BE2C (cell line): ENCODE results near the gene AK6.

Experiments used
- DNase-seq: peaks from one replicate; pipeline ENCODE4 v3.0.0-alpha.2; 2020
- H3K27me3 ChIP-seq: fragments of 250-450 bp; sonication (Bioruptor Pico); 2 replicates; pipeline ENCODE4 v1.5.1; 2020; ENCODE audit warnings: mild to moderate bottlenecking
- H3K36me3 ChIP-seq: fragments of 250-450 bp; sonication (Bioruptor Pico); 2 replicates; pipeline ENCODE4 v1.5.1; 2020; ENCODE audit warnings: mild to moderate bottlenecking
- H3K4me1 ChIP-seq: fragments of 250-450 bp; sonication (Bioruptor Pico); 2 replicates; pipeline ENCODE4 v1.5.1; 2020
- H3K4me3 ChIP-seq: 2 replicates; pipeline ENCODE4 v1.5.1; 2011; ENCODE audit warnings: low read depth, low read length
- H3K9me3 ChIP-seq: fragments of 250-450 bp; sonication (Bioruptor Pico); 2 replicates; pipeline ENCODE4 v1.5.1; 2020
- TF ChIP-seq, protein P1 (sequence below): IDR thresholded peaks from 2 replicates; pipeline ENCODE4 v1.5.1; 2012; ENCODE audit warnings: mild to moderate bottlenecking, low read depth, low read length

Gene AK6

DNA sequence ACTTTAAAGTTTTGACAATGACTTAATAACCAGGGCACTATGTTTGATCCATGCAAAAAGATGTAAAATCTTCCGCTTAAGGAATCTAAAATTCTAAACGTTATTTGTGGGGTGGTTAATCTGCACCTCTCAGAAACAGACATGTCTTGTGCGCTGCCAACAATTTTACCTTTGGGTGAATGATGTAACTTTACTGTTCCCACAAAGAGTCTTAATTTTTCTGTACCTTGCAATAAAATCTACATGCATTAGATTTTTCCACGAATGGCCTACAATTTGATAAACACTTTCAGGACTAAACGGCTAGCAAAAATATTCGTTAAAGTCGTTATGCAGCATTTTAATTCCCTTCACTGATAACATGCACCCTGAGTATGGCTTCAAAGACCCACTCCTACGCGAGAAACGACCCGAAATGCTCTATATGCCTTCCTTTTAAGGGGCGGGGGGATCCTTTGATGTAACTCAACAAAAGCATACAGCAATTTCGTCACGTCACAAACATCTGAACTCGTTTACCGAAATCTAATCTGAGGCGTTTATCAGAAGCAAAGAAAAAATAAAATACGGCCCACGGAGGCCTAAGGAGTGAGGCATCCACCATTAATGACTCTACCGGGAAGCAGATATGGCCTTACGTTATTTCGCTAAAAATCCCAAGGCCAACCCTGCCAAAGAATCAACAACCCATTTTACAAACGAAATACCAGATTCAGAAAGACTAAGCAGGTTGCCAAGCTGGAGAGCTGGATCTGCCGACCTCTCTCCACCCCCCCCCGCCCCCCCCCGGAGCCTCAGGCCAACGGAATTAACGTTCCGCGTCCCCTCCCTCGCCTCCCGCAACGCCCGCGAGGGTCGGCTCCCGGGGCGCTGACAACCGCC is 621 bp downstream of the AK6 start:
- Histone ChIP-seq H3K27me3 (no peaks in the 10 kb centered on the region), H3K9me3 (no peaks in the 10 kb centered on the region), H3K36me3 (peaks cover 27% of the 10 kb centered on the region), H3K4me3 (peak overlapping the region; percentile 86), H3K4me1 (peaks cover 2% of the 10 kb centered on the region; the same call in 1 of the 2 replicates)
- no peak for DNase-seq
- TF ChIP-seq, protein P1, sequence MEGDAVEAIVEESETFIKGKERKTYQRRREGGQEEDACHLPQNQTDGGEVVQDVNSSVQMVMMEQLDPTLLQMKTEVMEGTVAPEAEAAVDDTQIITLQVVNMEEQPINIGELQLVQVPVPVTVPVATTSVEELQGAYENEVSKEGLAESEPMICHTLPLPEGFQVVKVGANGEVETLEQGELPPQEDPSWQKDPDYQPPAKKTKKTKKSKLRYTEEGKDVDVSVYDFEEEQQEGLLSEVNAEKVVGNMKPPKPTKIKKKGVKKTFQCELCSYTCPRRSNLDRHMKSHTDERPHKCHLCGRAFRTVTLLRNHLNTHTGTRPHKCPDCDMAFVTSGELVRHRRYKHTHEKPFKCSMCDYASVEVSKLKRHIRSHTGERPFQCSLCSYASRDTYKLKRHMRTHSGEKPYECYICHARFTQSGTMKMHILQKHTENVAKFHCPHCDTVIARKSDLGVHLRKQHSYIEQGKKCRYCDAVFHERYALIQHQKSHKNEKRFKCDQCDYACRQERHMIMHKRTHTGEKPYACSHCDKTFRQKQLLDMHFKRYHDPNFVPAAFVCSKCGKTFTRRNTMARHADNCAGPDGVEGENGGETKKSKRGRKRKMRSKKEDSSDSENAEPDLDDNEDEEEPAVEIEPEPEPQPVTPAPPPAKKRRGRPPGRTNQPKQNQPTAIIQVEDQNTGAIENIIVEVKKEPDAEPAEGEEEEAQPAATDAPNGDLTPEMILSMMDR, result no peak

DNA sequence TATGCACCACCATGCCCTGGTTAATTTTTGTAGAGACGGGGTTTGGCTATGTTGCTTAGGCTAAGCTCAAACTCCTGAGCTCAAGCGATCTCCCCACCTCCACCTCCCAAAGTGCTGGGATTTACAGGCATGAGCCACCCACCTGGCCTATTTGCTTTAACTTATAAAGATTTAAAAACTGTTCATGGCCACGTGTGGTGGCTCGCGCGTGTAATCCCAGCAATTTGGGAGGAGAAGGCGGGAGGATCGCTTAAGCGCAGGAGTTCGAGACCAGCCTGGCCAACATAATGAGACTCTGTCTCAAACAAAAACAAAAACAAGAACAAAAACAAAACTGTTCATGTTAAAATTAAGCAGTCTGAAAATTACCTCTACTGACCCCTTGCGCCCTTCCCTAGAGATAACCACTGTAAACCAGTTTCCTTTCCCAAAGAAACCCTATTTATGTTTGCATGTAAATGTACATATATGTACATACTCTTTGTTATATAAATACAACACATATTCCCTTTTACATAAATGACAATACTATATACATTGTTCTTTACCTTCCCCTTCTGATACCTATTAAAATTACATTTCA is 1.5 kb downstream of the AK6 start:
- TF ChIP-seq, protein P1, result peak; percentile 17; the same call in 1 of the 2 replicates
- Histone ChIP-seq H3K27me3 (no peaks in the 10 kb centered on the region), H3K4me1 (peaks cover 2% of the 10 kb centered on the region; the same call in 1 of the 2 replicates), H3K4me3 (peak overlapping the region; percentile 86), H3K36me3 (peaks cover 34% of the 10 kb centered on the region), H3K9me3 (no peaks in the 10 kb centered on the region)
- no peak for DNase-seq

DNA sequence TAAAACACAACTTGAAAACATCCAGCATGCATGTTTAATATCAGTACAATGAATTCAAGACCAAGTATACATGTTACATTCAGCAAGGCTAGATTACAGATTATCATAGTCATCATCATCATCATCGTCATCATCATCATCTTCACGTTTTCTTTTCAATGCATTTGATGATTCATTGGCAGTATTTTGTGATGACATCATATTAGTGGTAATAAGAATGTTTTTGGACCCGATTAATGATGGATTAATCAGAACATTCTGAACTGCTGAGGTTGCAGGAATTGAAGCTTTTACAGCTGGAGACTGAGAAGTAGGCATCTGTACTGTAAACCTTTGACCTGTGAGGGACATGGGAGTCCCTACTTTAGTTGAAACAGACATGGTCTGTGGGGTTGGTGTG is 4.5 kb downstream of the AK6 start:
- no peaks in the 10 kb centered on the region for H3K9me3 ChIP-seq
- no peak overlapping the region for H3K4me3 ChIP-seq
- H3K27me3 ChIP-seq, result no peaks in the 10 kb centered on the region
- H3K36me3 ChIP-seq, result peaks cover 44% of the 10 kb centered on the region
- H3K4me1 ChIP-seq, result no peaks in the 10 kb centered on the region
- TF ChIP-seq, protein P1, result no peak
- no peak for DNase-seq

DNA sequence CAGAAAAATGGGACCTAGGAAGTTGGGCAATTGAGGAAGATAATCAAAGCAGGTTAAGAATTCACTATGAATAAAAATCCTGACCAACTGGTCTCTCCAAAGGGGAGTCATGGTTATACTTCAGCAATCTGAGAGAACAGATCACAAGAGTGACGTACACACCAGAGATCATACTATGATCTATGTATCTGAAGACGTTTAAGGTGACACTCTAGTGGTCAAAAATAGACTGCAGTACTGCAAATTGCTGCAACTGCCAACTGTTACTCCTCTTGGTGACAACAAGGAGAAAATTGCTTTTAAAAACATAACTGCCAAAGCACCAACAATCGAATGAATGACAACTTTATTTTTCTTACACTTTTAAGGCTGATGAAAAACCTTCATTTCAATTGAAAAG is 4.9 kb downstream of the AK6 start:
- Histone ChIP-seq H3K9me3 (no peaks in the 10 kb centered on the region), H3K27me3 (no peaks in the 10 kb centered on the region), H3K36me3 (peaks cover 49% of the 10 kb centered on the region), H3K4me3 (no peak overlapping the region), H3K4me1 (no peaks in the 10 kb centered on the region)
- DNase-seq, result no peak
- TF ChIP-seq, protein P1, result peak; percentile 62

DNA sequence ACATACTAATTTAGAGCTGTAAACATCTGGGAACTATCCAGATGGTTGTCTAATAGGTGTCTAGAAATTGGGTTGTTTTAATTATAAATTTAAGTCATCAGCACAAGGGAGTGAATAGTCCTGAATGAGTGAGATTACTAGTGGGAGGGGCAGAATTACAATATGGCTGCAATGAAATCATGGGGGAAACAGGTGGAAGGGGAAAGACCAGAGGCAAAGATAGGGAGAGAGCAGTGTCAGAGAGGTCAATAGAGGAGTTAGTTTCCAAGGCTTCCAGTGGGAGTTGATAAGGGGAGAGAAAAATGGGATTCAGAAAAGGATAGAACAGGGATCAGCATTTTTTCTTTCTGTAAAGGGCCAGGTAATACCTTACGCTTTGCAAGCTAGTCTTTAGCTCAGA is 8.9 kb downstream of the AK6 start:
- no peak for DNase-seq
- Histone ChIP-seq H3K4me3 (no peak overlapping the region), H3K27me3 (no peaks in the 10 kb centered on the region), H3K36me3 (peaks cover 37% of the 10 kb centered on the region), H3K4me1 (no peaks in the 10 kb centered on the region), H3K9me3 (no peaks in the 10 kb centered on the region)
- TF ChIP-seq, protein P1, result no peak

DNA sequence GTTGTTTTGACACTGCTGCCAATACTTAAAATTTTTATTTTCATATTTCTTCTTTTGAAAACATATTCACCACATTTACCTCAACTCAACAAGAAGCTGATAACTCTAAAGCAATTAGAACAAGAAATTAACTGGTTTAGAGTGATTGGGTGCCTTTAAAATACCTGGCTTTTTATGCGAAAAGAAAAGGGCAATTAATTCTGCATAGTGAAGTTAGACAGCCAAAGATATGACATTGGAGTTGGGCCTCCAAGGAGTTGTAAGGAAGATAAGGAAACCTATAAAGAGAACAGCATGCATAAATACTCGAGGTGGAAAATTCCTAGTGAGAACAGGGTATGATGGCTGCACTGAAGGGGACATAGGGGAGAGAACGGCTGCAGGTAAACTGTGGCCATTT is 9.6 kb downstream of the AK6 start:
- Histone ChIP-seq H3K36me3 (peaks cover 37% of the 10 kb centered on the region), H3K9me3 (no peaks in the 10 kb centered on the region), H3K27me3 (no peaks in the 10 kb centered on the region), H3K4me3 (no peak overlapping the region), H3K4me1 (no peaks in the 10 kb centered on the region)
- TF ChIP-seq, protein P1, result no peak
- DNase-seq, result no peak
